Activated T-cell treated with anti-CD3 and anti-CD28 coated beads for 24 hours (primary cell): ENCODE measurements around the gene TSKS.
A peak's percentile ranks its signal among the peaks of the same experiment; 100 is the strongest.
"Not testable (repeated sequence)": the region's sequence is repeated elsewhere in the genome, so short reads cannot be mapped to it uniquely, and the experiment has no call there.

ENCODE experiments used
- DNase-seq: peaks from one replicate; pipeline ENCODE4 v3.0.0-alpha.2; 2020; ENCODE audit warnings: low read depth

TSKS gene

DNA sequence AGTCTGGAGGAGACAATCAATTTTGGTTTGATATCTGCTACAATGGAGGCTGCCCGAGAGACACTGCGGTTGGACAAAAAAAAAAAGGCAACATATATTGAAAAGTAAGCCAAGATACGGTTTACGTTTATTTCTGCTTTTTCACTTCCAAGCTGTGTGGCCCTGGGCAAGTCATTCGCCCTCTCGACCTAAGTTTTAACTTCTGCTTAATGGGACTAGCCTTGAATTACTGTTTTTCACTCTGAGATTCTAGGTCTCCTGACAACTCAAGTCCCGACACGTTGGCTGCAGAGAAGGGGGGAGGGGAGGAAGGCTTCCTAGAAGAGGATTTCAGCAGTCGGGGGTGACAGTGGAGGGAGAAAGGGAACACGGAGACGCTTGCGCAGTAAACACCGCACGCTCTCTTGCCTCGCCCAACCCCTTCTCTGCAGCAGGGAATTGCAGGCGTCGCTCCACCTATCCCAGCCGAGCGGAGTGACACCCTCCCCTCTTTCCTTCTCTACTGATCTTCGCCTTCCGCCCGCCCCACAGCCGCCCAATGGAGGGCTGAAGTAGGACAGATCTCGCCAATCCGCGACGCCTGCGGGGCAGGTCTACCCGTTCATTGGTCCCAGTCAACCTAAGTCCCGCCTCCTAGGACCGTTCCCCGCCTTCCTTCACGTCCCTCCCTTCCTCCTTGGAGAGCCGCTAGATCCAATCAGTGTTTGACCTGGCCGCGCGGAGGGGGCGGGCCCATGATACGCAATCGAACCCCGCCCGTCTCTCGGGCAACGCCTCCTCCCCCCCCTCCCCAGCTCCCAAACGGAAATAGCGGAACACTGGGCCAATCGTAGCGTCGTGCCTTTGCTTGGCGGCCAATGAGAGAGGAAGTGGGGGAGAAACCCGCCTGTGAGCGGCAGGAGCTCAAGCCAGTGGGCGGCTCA is 3.2 kb upstream of the TSKS start:
- DNase-seq = peak; percentile 98

DNA sequence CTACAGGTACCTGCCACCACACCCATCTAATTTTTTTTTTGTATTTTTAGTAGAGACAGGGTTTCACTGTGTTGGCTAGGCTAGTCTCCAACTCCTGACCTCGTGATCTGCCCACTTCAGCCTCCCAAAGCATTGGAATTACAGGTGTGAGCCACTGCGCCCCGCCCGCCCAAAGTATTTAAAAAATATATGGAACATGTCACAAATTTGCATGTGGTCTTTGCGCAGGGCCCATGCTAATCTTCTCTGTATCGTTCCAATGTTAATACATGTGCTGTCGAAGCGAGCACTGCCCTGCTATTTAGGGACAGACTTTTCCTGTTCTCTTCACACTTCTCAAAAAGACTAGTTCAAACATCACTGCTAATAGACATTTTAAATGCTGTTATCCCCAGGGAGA is 1.2 kb upstream of the TSKS start:
- DNase-seq = no peak

DNA sequence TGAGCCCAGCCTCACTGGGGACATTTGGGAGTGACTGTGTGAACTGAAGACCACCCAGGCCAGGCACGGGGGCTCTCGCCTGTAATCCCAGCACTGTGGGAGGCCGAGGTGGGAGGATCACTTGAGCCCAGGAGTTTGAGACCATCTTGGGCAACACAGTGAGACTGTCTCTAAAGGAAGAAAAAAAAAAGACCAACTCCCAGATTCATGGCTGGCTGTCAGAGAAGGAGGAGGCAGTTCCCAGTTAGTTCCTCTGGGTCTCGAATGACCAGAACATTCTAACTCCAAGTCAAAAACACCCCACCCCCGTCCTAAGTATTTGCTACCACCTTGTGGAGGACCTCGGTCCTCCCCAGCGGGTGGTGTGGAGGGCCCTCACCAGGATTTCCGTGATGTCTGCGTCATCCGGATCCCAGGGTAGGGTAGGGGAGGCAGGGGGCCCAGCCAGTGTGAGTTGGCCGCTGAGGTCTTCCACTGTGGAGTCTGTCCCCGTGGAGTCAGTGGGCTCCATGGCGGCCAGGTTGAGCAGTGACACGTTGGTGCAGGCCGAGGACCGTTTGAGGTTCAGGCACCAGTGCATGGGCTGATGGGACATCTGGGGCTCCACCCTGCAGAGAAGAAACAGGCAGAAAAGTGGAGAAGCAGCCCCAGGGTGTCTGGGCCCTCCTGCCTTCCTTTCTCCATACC is 1.3 kb downstream of the TSKS start:
- DNase-seq = no peak

DNA sequence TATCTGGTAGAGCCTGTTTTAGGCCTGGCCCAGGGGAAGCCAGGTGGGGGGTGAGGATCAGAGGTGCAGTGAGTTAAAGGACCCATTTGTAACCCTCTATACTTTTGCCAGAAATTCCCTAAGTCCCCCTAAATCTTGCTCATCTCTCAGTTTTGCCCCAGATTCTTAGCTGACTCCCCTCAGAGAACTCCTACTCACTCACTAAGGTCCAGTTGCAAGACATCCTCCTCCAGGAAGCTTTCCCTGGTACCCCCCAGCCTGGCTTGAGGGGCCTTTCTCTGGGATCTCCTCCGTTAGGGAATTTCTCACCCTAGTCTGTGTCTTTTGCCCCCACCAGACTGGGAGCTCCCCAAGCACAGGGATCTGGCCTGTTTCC is 1.9 kb downstream of the TSKS start:
- DNase-seq = no peak

DNA sequence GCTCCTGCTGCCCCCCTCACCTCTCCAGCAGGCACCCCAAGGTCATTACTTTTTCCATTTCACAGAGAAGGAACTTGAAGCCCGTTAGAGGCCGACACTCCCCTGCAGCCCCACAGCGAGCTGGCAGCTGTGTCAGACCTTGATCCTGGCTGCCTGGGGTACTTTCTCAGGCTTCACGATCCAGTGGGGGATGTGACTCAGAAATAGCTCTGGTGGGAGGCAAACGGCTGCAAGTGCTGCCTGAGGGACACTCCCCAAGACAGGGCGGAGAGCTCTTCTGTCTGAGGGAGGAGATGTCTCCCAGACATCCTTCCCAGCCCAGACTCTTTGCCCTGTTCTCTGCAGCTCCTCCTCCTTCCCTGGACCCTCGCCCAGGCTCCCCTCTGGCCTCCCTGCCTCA is 4.8 kb downstream of the TSKS start:
- no peak for DNase-seq

DNA sequence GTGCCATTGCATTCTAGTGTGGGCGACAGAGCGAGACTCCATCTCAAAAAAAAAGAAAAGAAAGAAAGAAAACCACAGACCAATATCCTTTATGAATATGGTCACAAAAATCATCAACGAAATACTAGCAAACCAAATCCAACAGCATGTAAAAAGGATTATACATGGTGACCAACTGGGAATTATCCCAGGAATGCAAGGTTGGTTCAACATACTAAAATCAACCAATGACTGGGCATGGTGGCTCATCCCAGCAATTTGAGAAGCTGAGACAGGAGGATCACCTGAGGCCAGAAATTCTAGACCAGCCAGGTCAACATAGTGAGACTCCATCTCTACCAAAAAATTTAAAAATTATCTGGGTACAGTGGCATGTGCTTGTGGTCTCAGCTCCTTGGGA is 7.2 kb downstream of the TSKS start:
- no peak for DNase-seq

DNA sequence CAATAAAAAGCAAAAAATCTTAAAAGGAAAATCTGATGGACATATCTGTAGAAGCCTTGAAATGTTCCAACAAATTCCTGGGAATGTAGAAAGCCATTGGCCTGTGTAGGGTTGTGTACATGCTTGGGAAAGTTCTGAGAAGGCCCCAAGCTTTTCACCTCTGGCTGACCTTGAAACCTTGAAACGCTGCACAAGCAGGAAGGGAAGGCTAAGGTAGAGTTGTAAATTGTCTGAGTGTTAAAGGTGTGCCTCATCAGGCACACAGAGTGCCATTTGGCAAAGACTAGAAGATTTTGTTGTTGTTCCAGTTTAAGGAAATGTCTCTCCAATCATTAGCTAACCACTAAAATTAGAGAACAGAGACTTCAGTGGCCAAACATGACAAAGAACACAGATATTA is 10.4 kb downstream of the TSKS start:
- DNase-seq = no peak

DNA sequence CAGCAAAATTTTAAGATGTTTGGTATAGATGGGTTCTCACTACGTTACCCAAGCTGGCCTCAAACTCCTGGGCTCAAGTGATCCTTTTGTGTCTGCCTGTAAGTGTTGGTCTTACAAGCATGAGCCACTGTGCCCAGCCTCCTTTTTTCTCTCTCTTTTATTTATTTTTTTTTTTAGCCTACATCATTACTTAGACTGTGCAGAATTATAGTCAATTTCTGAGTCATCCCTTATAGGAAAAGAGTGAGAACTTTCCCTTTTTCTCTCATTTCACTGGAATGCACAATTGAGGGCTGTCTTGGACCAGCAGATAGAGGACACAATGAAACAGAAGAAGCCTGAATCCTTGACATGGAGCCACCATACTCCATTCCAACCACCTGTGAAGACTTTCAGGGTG is 13.3 kb downstream of the TSKS start:
- no peak for DNase-seq

DNA sequence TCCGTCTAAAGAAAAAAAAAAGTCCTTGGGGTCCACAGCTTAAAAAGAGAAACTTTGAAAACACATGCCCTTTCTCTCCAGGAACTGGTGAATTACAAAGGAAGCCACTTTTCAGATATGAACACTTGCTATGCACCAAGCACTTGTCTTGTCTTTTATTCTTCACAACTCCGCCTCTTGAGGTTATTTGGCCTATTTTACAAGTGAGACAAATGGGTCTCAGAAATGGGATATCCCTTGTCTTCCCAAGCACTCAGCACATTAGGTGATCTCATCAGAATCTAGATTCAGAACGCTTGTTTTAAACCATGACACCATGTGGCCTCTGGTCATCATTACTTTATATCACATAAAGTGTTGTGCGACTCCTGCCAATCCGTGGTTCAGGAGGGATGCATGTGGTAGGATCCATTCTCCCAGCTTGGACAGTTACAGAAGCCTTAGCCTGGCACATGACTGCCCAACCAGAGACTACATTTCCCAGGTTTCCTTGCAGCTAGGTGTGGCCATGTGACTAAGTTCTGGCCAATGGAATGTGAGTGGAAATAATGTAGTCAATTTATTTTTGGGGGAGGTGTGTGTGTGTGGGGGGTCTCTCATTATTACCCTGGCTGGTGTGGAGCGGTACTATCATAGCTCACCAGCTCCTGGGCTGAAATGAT is 13.9 kb downstream of the TSKS start:
- no peak for DNase-seq

DNA sequence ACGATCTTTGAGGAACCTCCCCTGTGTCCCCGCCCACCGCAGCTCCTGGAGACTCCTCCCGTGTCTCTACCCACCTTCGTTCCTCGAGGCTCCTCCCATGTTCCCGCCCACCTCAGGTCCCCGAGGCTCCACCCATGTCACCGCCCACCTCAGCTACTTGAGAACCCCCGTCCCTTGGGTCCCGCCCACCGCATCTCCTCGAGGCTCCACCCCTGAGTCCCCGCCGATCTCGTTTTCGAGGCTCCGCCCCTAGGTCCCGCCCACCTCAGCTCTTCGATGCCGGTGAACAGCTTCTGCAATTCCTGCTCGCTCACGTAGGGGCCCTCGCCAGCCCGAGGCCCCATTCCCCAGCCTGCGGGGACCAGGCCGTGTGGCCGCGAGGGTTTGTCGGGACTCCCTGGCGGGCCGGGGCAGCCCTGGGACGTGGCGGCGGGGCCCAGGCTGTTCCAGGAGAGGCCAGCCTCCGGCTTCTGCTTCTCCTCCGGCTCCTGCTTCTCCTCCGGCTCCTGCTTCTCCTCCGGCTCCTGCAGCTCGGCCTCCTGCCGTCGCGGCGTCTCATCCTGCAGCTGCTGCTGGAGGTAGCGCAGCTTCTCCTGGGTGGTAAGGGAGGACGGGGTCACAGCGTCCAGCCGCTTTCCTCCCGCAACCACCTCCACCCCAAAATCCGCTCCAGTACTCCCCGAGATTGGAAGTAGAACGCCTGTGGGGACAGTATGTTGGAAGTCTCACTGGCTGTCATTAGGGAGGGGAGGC is 16.7 kb downstream of the TSKS start:
- DNase-seq = peak; percentile 43

DNA sequence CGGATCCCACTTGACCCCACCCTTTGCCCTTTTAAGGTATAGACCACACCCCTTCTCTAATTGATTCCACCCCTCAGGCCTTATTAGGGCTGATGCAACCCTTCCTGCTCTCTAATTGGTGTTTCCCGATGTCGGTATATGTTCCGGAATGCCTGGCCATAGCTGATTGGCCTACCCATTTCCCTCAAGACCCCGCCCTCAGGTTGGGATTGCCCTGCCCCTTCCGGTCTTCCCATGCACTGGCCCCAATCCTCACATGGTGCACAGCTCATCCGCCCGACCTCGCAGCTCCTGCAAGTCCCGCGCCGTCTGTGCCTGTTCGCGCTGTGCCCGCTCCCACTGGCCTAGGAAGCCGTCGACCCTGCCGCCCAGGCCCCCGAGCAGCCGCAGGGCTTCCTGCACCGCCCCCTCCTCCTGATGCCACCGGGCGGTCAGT is 18.1 kb downstream of the TSKS start:
- no peak for DNase-seq

DNA sequence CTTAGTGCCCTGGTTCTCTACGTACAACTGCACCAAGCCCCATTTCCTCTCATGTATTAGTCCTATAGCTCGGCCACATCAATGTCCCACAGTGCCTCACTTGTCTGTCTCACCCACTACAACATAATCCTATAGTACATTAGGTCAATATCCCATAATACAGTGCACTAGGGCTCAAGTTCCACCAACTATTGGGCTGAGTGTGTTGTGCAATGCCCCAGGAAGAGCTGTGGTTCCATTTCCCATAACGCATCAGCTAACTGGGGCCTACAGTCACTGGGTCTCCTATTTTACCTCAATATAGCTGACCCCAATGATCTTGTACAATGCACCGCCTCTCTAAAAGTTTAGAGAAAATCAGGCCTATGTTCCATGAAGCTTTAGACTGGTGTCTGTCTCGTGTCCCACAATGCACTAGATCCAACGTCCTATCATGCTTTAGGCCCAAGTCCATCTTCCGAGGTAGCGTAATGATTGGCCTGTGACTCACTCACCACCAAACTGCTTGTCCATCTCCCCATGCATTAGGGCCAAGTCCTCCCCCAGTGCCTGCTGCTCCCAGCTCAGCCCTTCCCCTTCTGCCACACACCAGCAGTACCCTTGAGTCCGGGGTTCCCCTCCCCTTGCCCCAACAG is 21.8 kb downstream of the TSKS start:
- no peak for DNase-seq

DNA sequence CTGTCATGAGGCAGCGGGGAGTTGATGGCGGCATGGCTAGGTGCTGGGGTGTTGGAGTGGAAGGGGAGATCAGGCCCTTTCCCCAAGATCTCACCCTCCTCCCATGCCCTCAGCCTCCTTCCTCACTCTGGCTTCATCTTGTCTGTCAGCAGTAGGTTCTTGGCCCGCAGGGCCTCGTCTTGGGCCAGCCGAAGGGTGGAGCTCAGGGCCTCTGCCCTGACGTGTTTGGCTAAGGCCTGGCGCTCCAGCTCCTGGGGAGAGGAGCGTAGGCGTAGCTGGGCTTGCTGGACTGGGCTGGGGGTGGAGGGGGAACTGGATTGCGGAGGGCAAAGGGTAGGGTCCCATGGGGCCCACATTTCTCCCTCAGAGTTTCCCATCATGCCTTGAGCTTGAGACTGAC is 23.2 kb downstream of the TSKS start:
- DNase-seq = no peak

DNA sequence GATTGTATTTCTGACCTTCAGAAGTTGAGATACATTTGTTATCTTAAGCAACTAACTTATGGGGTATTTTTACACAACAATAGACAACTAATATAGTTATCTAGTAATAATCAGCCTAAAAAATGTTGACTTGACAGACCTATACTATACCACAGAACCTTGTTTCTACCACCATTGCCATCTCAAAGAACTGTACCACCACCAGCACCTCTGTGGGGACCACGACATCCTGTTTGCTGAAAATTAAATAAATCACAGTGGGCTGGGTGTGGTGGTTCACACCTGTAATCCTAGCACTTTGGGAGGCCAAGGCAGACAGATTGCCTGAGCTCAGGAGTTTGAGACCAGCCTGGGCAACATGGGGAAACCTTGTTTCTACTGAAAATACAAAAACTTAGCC is 24.0 kb downstream of the TSKS start:
- no peak for DNase-seq

DNA sequence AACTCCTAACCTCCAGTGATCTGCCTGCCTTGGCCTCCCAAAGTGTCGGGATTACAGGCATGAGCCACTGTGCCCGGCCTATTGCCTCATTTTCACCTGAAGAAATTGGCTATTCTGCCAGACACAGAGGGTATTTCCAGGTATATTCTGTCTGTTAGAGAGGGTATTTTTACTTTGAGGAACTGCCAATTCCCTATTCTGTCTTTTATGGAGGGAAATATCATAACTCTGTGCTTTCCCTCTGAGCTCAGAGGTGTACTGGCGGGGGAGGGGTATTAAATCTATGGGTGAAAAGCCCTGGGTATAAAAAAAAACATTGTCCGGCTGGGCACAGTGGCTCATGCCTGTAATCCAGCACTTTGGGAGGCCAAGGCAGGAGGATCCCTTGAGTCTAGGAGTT is 24.8 kb downstream of the TSKS start:
- no peak for DNase-seq

DNA sequence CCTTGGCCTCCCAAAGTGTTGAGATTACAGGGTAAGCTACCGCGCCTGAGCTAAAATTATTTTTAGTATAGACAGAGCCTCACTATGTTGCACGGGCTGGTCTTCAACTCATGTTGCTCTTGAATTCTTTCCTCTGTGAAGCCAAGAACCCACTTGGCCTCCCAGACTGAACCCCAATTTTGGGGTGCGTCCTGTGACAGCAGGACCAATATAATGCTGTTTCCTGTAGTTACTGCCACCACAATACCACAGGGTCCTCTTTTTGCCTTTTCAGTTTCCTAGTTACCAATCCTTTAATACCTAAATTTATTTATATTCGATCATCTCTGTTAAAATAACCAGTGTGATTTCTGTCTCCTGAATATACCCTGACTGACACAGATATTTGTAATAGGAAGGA is 32.9 kb downstream of the TSKS start:
- DNase-seq = no peak

DNA sequence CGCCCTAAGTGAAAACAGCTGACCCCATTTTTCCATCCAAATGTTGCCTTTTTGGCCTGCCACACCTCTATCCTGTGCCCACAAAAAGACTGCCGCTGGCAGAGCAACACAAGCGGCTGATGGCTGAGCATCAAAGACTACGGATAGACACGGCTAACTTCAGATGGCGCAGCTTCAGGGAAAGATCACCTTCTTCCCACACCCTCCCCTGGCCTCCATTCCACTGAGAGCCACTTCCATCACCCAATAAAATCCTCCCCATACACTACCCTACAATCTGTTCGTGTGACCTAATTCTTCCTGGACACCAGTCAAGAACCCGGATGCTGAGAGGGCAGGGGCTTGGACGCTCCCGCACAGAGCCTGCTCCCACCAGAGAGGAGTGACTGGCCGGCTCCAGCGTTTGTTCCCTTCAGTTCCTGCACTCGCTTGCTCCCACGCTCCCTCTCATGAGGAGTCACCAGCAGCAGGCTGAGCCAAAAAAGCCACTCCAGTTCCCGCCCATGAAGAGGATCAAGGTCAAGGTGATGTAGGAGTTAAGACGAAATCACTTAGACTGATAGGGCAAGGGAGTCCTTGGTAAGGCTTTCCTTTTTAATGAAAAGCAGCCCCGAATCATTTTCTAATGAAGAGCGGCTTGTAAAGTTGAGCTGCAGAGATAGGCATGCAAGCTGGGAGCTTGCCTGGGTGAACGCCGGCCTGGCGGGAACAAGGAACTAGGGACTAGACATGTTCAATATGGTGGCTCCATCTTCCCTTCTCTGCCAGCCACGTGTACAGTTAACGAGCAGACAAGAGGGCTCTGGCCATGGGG is 35.7 kb downstream of the TSKS start:
- DNase-seq = no peak

DNA sequence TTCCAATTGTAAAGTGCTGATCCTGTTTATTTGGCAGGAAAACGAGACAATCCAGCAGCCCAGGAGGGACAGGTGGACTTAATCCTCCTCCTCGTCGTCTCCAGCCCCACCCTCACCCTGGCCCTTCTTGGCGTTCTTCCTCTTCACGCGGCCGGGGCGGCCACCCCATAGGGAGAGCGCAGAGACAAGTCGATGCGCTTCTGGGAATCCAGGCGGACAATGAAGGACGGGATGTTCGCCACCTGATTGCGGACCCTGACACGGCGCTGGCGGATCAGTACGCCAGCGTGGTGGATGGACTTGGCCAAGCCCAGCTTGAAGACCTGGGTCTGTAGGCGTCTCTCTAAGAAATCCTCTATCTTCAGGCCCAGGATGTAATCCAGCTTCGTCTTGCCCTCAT is 43.7 kb downstream of the TSKS start:
- DNase-seq = not testable (repeated sequence)

DNA sequence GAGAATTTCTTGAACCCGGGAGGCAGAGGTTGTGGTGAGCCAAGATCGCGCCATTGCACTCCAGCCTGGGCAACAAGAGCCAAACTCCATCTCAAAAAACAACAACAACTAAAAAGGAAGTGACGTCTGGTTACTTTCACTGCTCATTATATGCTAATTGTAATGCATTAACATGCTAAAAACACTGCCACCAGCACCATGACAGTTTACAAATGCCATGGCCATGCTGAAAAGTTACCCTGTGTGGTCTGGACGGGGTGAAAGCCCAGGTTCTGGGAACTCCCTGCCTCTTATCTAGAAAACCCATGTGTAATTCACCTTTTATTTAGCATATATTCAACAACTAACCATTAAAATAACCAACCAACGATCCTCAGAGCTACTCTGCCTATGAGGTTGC is 44.1 kb downstream of the TSKS start:
- DNase-seq = no peak

DNA sequence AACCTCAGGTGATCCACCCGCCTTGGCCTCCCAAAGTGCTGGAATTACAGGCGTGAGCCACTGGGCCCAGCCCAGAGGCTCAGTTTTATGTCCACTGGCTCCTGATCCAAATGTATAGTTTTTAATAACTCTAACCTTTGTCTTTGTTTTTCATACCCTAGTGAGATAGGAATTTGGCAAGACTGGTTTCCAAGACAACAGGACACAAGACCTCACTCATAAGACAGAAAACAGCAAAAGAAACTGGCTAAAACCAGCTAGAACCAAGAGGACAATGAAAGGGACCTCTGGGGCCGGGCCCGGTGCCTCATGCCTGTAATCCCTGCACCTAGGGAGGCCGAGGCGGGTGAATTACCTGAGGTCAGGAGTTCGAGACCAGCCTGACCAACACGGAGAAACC is 44.6 kb downstream of the TSKS start:
- no peak for DNase-seq

DNA sequence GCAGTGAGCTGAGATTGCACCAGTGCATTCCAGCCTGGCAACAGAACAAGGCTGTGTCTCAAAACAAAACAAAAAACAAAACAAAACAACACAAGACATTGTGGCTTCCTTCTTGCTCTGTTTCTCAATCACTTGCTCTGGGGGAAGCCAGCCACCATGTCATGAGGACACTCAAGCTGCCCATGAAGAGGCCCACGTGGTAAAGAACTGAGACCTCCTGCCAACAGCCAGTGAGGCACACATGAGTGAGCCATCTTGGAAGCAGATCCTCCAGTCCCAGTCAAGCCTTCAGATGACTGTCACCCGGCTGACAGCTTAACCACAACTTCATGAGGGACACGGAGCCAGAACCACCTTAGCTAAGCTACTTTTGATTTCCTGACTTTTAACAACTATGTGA is 47.0 kb downstream of the TSKS start:
- no peak for DNase-seq
